ENCODE results near the gene NCK1. TPM values are rescaled to one million over a fixed set of nuclear protein-coding genes. Genes with fewer than 3 reads are reported as not detected.
"Not testable (repeated sequence)": the region's sequence is repeated elsewhere in the genome, so short reads cannot be mapped to it uniquely, and the experiment has no call there.

Gene NCK1
- total and polyA plus RNA-seq, 5 experiments from 2014 or later, result 36.1 to 62.2 (median 44.3) TPM

GRCh38 chr3:136879510-136879909, 17.5 kb downstream of the NCK1 start:
- H3K4me3 Mint-ChIP-seq, H3K27me3 Mint-ChIP-seq, ATAC-seq, DNase-seq, POLR2A ChIA-PET, H3K9me3 Mint-ChIP-seq: not testable (repeated sequence)
- Mint-ChIP-seq H3K27ac (peak overlapping the region in 3 of 10 donors; percentile 50 to 79 (median 51)), H3K4me1 (peaks cover 31 to 73% (median 68%) of the 10 kb centered on the region in 4 donors), H3K36me3 (peaks cover 6 to 11% (median 10%) of the 10 kb centered on the region in 3 donors)

DNA sequence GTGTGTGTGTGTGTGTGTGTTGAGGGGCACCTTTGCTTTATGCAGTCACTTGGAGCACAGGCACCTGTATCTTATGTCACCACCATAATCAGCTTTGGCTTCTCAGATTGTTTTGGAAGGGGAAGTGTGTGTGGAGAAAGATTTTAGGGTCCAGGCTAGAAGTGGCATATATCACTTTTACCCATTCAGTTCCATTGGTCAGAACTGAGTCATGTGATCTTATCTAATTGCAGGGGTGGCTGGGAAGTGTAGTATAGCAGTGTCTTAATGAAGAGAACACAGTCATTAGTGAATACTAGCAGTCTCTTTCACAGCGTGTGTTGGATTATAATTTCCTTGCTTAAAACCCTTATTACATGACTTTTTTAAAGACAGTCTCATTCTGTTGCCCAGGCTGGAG, 20.6 kb downstream of the NCK1 start:
- peaks cover 2 to 5% (median 4%) of the 10 kb centered on the region in 3 donors for H3K36me3 Mint-ChIP-seq
- POLR2A ChIA-PET, result interaction anchor here (0.8 to 1.4 kb wide), 3 partner anchors 21 to 130 kb away, joined by 3 to 4 read pairs (median 4); partner anchors contain the start of genes NCK1 and STAG1
- peak in 1 of 2 donors; percentile 68 for ATAC-seq
- peak overlapping the region in 3 of 10 donors; percentile 3 to 16 (median 12) for H3K4me3 Mint-ChIP-seq
- H3K27ac Mint-ChIP-seq, result peak overlapping the region in 6 of 10 donors; percentile 32 to 87 (median 64)
- peaks cover 37 to 83% (median 78%) of the 10 kb centered on the region in 4 donors for H3K4me1 Mint-ChIP-seq
- peak in 1 of 10 donors; percentile 23 for DNase-seq
- H3K9me3 Mint-ChIP-seq, result peaks cover 0 to 10% (median 3%) of the 10 kb centered on the region in 9 donors
- no peaks in the 10 kb centered on the region for H3K27me3 Mint-ChIP-seq

DNA sequence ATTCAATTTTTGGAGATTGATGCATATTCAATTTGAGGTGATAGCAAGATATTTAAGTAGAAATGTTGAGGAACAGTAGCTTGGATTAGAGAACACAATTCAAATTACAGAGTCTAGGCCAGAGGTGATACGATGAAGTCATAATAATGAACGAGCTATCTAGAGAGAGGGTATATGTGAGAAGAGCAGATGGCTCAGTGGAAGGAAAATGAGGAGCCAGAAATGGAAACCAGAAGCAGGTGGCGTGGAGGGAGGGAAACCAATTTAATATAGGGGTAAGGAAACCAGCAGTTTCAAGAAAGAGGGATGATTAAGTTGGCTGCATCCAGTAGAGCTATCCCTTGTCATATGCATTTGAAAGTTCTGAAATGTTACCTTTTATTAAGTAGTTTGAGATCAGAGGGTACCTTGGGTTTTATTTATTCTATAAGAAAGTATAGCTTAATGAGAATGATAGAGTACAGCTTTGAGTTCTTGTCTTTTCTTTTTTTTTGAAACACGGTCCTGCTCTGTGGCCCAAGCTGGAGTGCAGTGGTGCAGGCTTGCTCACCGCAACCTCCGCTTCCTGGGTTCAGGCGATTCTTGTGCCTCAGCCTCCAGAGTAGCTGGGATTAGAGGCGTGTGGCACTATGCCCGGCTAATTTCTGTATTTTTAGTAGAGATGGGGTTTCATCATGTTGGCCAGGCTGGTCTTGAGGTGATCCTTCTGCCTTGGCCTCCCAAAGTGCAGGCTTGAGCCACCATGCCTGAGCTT, 22.1 kb downstream of the NCK1 start:
- DNase-seq, result no peak
- POLR2A ChIA-PET, result interaction anchor here (0.6 to 3.0 kb wide), 4 partner anchors 22 to 688 kb away, joined by 3 to 23 read pairs (median 6); partner anchors contain the start of genes MSL2, NCK1 and STAG1
- peaks cover 4 to 7% (median 6%) of the 10 kb centered on the region in 3 donors for H3K36me3 Mint-ChIP-seq
- H3K9me3 Mint-ChIP-seq, result peaks cover 0 to 10% (median 2%) of the 10 kb centered on the region in 9 donors
- peak overlapping the region; percentile 42 to 94 (median 85) for H3K27ac Mint-ChIP-seq
- ATAC-seq, result no peak
- H3K4me3 Mint-ChIP-seq, result peak overlapping the region in 9 of 10 donors; percentile 5 to 57 (median 18)
- peaks cover 33 to 85% (median 82%) of the 10 kb centered on the region in 4 donors for H3K4me1 Mint-ChIP-seq
- H3K27me3 Mint-ChIP-seq, result no peaks in the 10 kb centered on the region

- peak overlapping the region; percentile 41 to 94 (median 86) for H3K27ac Mint-ChIP-seq
- peaks cover 31 to 88% (median 82%) of the 10 kb centered on the region in 4 donors for H3K4me1 Mint-ChIP-seq
- no peaks in the 10 kb centered on the region for H3K27me3 Mint-ChIP-seq
Observed at GRCh38 chr3:136885357-136886213, 23.6 kb downstream of the NCK1 start.

GRCh38 chr3:136889947-136890346, 27.9 kb downstream of the NCK1 start:
- DNase-seq (no peak), ATAC-seq (no peak)
- no peak overlapping the region for H3K4me3 Mint-ChIP-seq
- POLR2A ChIA-PET, result interaction anchor here (3.2 kb wide), 1 partner anchor 28 kb away, joined by 17 read pairs; the partner anchor contains the start of gene NCK1
- no peaks in the 10 kb centered on the region for H3K27me3 Mint-ChIP-seq
- H3K9me3 Mint-ChIP-seq, result peaks cover 0 to 8% (median 4%) of the 10 kb centered on the region in 9 donors
- H3K27ac Mint-ChIP-seq, result no peak overlapping the region
- peaks cover 5 to 24% (median 11%) of the 10 kb centered on the region in 3 donors for H3K36me3 Mint-ChIP-seq
- peaks cover 34 to 86% (median 80%) of the 10 kb centered on the region in 4 donors for H3K4me1 Mint-ChIP-seq

More at GRCh38 chr3:136885357-136886213, 23.6 kb downstream of the NCK1 start:
- H3K4me3 Mint-ChIP-seq, result peak overlapping the region; percentile 60 to 82 (median 68)
- DNase-seq, result peak in 3 of 10 donors; percentile 35 to 49 (median 41)
- POLR2A ChIA-PET, result interaction anchor here (1.7 to 3.0 kb wide), 3 partner anchors 23 to 690 kb away, joined by 6 to 23 read pairs (median 7); partner anchors contain the start of genes MSL2, NCK1 and STAG1
- peaks cover 5 to 10% (median 6%) of the 10 kb centered on the region in 3 donors for H3K36me3 Mint-ChIP-seq
- ATAC-seq, result peak; percentile 85
- H3K9me3 Mint-ChIP-seq, result peaks cover 0 to 8% (median 2%) of the 10 kb centered on the region in 9 donors

GRCh38 chr3:136891934-136892855, 30.2 kb downstream of the NCK1 start:
- Mint-ChIP-seq H3K27me3 (no peaks in the 10 kb centered on the region), H3K4me3 (peak overlapping the region in 5 of 10 donors; percentile 2 to 26 (median 11)), H3K9me3 (peaks cover 0 to 8% (median 4%) of the 10 kb centered on the region in 9 donors), H3K36me3 (peaks cover 5 to 29% (median 18%) of the 10 kb centered on the region in 3 donors), H3K4me1 (peaks cover 30 to 77% (median 70%) of the 10 kb centered on the region in 4 donors), H3K27ac (peak overlapping the region in 4 of 10 donors; percentile 12 to 41 (median 13))
- DNase-seq (no peak), ATAC-seq (no peak)
- POLR2A ChIA-PET, result no interaction called here

- H3K4me1 Mint-ChIP-seq, result peaks cover 24 to 76% (median 66%) of the 10 kb centered on the region in 4 donors
- POLR2A ChIA-PET, result no interaction called here
- DNase-seq (no peak), ATAC-seq (no peak)
- H3K27ac Mint-ChIP-seq, result peak overlapping the region in 2 of 10 donors; percentile 5 to 11
- no peaks in the 10 kb centered on the region for H3K27me3 Mint-ChIP-seq
- H3K9me3 Mint-ChIP-seq, result peaks cover 0 to 8% (median 4%) of the 10 kb centered on the region in 9 donors
- H3K36me3 Mint-ChIP-seq, result peaks cover 5 to 28% (median 17%) of the 10 kb centered on the region in 3 donors
- peak overlapping the region in 4 of 10 donors; percentile 11 to 18 (median 14) for H3K4me3 Mint-ChIP-seq
Observed at GRCh38 chr3:136893848-136894443, 31.9 kb downstream of the NCK1 start.

DNA sequence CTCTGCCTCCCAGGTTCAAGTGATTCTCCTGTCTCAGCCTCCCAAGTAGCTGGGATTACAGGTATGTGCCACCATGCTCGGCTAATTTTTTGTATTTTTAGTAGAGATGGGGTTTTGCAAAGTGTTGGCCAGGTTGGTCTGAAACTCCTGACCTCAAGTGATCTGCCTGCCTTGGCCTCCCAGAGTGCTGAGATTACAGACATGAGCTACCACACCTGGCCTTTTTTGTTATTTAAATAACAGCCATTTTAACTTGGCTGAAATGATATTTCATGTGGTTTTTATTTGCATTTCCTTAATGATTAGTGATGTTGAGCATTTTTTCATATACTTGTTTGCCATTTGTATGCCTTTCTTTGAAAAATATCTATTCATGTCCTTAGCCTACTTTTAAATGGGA, 35.2 kb downstream of the NCK1 start:
- POLR2A ChIA-PET, result interaction anchor here (1.1 kb wide), 1 partner anchor 35 kb away, joined by 4 read pairs; the partner anchor contains the start of gene NCK1
- not testable (repeated sequence) for H3K4me3 Mint-ChIP-seq, H3K27me3 Mint-ChIP-seq, H3K9me3 Mint-ChIP-seq, ATAC-seq, DNase-seq
- H3K36me3 Mint-ChIP-seq, result peaks cover 9 to 28% (median 23%) of the 10 kb centered on the region in 3 donors
- H3K27ac Mint-ChIP-seq, result peak overlapping the region in 8 of 10 donors; percentile 16 to 65 (median 49)
- H3K4me1 Mint-ChIP-seq, result peaks cover 42 to 85% (median 75%) of the 10 kb centered on the region in 4 donors

DNA sequence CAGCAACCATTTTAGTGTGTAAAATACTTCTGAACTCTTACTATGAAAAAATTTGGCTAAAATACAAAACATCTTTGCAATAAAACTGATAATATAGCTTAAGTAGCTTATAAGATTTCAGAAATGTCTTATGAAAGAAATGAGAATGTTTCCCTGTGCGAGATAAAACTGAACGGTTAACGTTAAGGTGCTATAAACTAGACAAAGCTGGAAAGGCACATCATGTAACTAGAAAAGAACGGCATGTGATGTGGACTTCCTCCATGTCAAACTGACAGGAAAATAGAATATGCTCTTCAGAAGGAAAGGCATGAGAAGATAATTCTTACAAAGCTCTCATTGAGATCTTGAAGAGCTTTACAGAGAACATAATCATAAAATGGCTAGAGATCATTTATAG, 36.5 kb downstream of the NCK1 start:
- H3K4me3 Mint-ChIP-seq, result peak overlapping the region in 8 of 10 donors; percentile 12 to 55 (median 44)
- POLR2A ChIA-PET, result interaction anchor here (0.6 kb wide), 2 partner anchors 58 to 145 kb away, joined by 3 to 8 read pairs; no protein-coding TSS in a partner anchor
- H3K36me3 Mint-ChIP-seq, result peaks cover 17 to 35% (median 31%) of the 10 kb centered on the region in 3 donors
- DNase-seq (no peak), ATAC-seq (peak in 1 of 2 donors; percentile 36)
- peaks cover 3 to 21% (median 12%) of the 10 kb centered on the region in 9 donors for H3K9me3 Mint-ChIP-seq
- peak overlapping the region; percentile 2 to 85 (median 67) for H3K27ac Mint-ChIP-seq
- H3K27me3 Mint-ChIP-seq, result no peaks in the 10 kb centered on the region
- H3K4me1 Mint-ChIP-seq, result peaks cover 36 to 82% (median 72%) of the 10 kb centered on the region in 4 donors

DNA sequence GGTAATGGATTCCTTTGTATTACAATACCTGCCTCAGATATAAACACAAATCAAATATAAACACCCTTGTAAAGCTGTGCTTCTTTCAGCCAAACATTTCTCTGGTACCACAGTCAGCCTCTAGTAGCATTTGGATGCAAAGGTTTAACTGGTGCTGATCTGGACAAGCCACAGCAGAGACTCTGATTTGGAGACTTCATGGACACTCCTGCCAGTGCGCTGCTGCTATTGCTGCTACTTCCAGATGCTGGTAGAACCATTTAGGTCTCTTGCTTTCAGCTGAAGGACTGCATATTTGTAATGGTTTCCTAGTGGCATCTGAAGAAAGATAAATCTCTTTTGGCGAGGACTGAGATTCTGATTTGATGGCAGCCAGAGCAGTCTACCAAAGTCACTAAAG, 36.9 kb downstream of the NCK1 start:
- Mint-ChIP-seq H3K9me3 (peaks cover 6 to 25% (median 16%) of the 10 kb centered on the region in 9 donors), H3K4me3 (peak overlapping the region in 9 of 10 donors; percentile 12 to 55 (median 43)), H3K27ac (peak overlapping the region; percentile 2 to 85 (median 67)), H3K4me1 (peaks cover 33 to 82% (median 68%) of the 10 kb centered on the region in 4 donors), H3K27me3 (no peaks in the 10 kb centered on the region), H3K36me3 (peaks cover 21 to 38% (median 34%) of the 10 kb centered on the region in 3 donors)
- ATAC-seq (peak; percentile 30 to 43), DNase-seq (no peak)
- POLR2A ChIA-PET, result no interaction called here

All from naive thymus-derived CD8-positive, alpha-beta T cell (primary cell).